HCT116 (cell line): Measurements from ENCODE around the gene TTLL11. TPM values are rescaled to one million over a fixed set of nuclear protein-coding genes. Genes with fewer than 3 reads are reported as not detected.
A peak's percentile ranks its signal among the peaks of the same experiment; 100 is the strongest.

Source experiments
- ATAC-seq: fragments of 200-7000 bp; cut with Tn5 transposase; 2 replicates; pipeline ENCODE4 v1.9.1; 2020; ENCODE audit warnings: mild to moderate bottlenecking, moderate library complexity
- BruUV-seq: library from RNA; stranded (reverse); fragments of 400-500 nt; replicated peaks from 2 replicates; lab custom pipeline; 2021; lab: Mats Ljungman, UMichigan
- CTCF ChIA-PET: fragments of 300-600 bp; sonication (Branson Sonifier 250); formaldehyde crosslinking; loops from one replicate; lab custom pipeline; 2021; ENCODE audit warnings: antibody characterized with exemption; lab: Charles Lee
- POLR2A ChIA-PET: fragments of 300-600, 350-600 bp; sonication (Branson Sonifier 250); formaldehyde crosslinking; loops from one replicate; lab custom pipeline; 2021; ENCODE audit warnings: antibody characterized with exemption; lab: Charles Lee
- RAD21 ChIA-PET, 2 experiments: fragments of 300-600 bp; sonication (Branson Sonifier 250); formaldehyde crosslinking; loops; one replicate each; lab custom pipeline; 2023; ENCODE audit warnings: low total read pairs in 2 of 2; ENCODE audit not compliant: uncharacterized antibody in 2 of 2, unreplicated experiment in 2 of 2, low non-redundant PET in 1 of 2; lab: Charles Lee
- DNase-seq: peaks from one replicate; pipeline ENCODE4 v3.0.0-alpha.2; 2010; ENCODE audit warnings: low read depth, low spot score
- H2AFZ ChIP-seq: fragments of 200-600 bp; shearing (Covaris generic), sonication (generic); 2 replicates; pipeline ENCODE4 v1.6.1; 2017; ENCODE audit warnings: low read depth, mixed run types, mixed read lengths, antibody characterized with exemption, low read length; ENCODE audit not compliant: poor library complexity, severe bottlenecking
- H3K27ac ChIP-seq: 2 replicates; pipeline ENCODE4 v1.5.1; 2012; ENCODE audit warnings: low read depth, low read length
- H3K27me3 ChIP-seq: fragments of 200-600 bp; sonication (generic); 2 replicates; pipeline ENCODE4 v1.6.1; 2016; ENCODE audit warnings: mixed run types, low read length, mixed read lengths; ENCODE audit not compliant: insufficient read depth
- H3K36me3 ChIP-seq, 2 experiments: fragments of 200-500 bp in 1 of 2; fragments of 200-600 bp in 1 of 2; sonication (Bioruptor generic) in 1 of 2; sonication (generic) in 1 of 2; 2 replicates each; pipeline versions ENCODE4 v1.5.1 to v1.6.1; 2014 to 2016; ENCODE audit warnings: low read length in 2 of 2, inconsistent platforms in 1 of 2, mixed read lengths in 1 of 2, mixed run types in 1 of 2; ENCODE audit not compliant: insufficient read depth in 2 of 2, control insufficient read depth in 1 of 2
- H3K4me1 ChIP-seq, 2 experiments: fragments of 200-600 bp in 1 of 2; sonication (generic) in 1 of 2; 2 replicates each; pipeline versions ENCODE4 v1.5.1 to v1.6.1; 2012 to 2017; ENCODE audit warnings: low read length in 2 of 2, inconsistent platforms in 1 of 2, mild to moderate bottlenecking in 1 of 2, mixed read lengths in 1 of 2, mixed run types in 1 of 2, moderate library complexity in 1 of 2; ENCODE audit not compliant: insufficient read depth in 2 of 2, control insufficient read depth in 1 of 2
- H3K4me2 ChIP-seq: fragments of 200-600 bp; sonication (generic); 2 replicates; pipeline ENCODE4 v1.6.1; 2017; ENCODE audit warnings: mixed run types, low read length, mixed read lengths
- H3K4me3 ChIP-seq, 2 experiments: fragments of 200-600 bp in 1 of 2; sonication (generic) in 1 of 2; replicated peaks in 1 of 2; 2 replicates each; pipeline ENCODE4 v1.5.1; 2011 to 2016; ENCODE audit warnings: low read length in 2 of 2, control low read depth in 1 of 2, low read depth in 1 of 2, mild to moderate bottlenecking in 1 of 2, mixed read lengths in 1 of 2, mixed run types in 1 of 2
- H3K79me2 ChIP-seq: fragments of 200-600 bp; sonication (generic); 2 replicates; pipeline ENCODE4 v1.6.1; 2017; ENCODE audit warnings: mild to moderate bottlenecking, mixed run types, low read length, moderate library complexity, mixed read lengths; ENCODE audit not compliant: insufficient read depth
- H3K9ac ChIP-seq: fragments of 200-600 bp; sonication (generic); 2 replicates; pipeline ENCODE4 v1.6.1; 2016; ENCODE audit warnings: low read length, mixed read lengths
- H3K9me2 ChIP-seq: fragments of 200-600 bp; sonication (generic), shearing (Covaris generic); 2 replicates; pipeline ENCODE4 v1.6.1; 2017; ENCODE audit warnings: mixed run types, mild to moderate bottlenecking, moderate library complexity; ENCODE audit not compliant: insufficient read depth
- H3K9me3 ChIP-seq, 2 experiments: fragments of 200-500 bp in 1 of 2; fragments of 200-600 bp in 1 of 2; sonication (Bioruptor generic) in 1 of 2; sonication (generic) in 1 of 2; 2 replicates each; pipeline ENCODE4 v1.6.1; 2014 to 2017; ENCODE audit warnings: low read length in 2 of 2, mixed read lengths in 2 of 2, inconsistent platforms in 1 of 2, low read depth in 1 of 2, mild to moderate bottlenecking in 1 of 2, mixed run types in 1 of 2, moderate library complexity in 1 of 2; ENCODE audit not compliant: control insufficient read depth in 1 of 2, insufficient read depth in 1 of 2
- H4K20me1 ChIP-seq: fragments of 200-600 bp; sonication (generic), shearing (Covaris generic); 2 replicates; pipeline ENCODE4 v1.6.1; 2017; ENCODE audit warnings: mixed run types, mild to moderate bottlenecking, moderate library complexity; ENCODE audit not compliant: insufficient read depth
- EZH2phosphoT487 ChIP-seq: fragments of 200-600 bp; IDR thresholded peaks from 2 replicates; pipeline ENCODE4 v1.6.1; 2018; ENCODE audit warnings: antibody characterized with exemption, borderline replicate concordance
- RAD21 ChIP-seq: IDR thresholded peaks from 2 replicates; pipeline ENCODE4 v1.6.1; 2012; ENCODE audit warnings: low read depth, mild to moderate bottlenecking
- intact Hi-C: fragments of 100-400 bp; cut with micrococcal nuclease; formaldehyde crosslinking; loops from 2 replicates; pipeline ENCODE4 v1.10.0; 2022
- total RNA-seq: library from RNA; stranded (reverse); gene quantifications from one replicate; pipeline ENCODE4 v1.2.1, GENCODE V29; 2021; ENCODE audit not compliant: unreplicated experiment
- TF ChIP-seq, protein P1 (sequence below), 3 experiments: fragments of 200-600 bp in 1 of 3; sonication (generic) in 1 of 3; IDR thresholded peaks in 2 of 3; conservative IDR thresholded peaks in 1 of 3; 2 replicates each; pipeline ENCODE4 v1.5.1; 2012 to 2017; ENCODE audit warnings: low read depth in 2 of 3, low read length in 2 of 3, antibody characterized with exemption in 1 of 3, borderline replicate concordance in 1 of 3, control low read depth in 1 of 3, mild to moderate bottlenecking in 1 of 3, mixed read lengths in 1 of 3, mixed run types in 1 of 3, moderate library complexity in 1 of 3; ENCODE audit not compliant: insufficient read depth in 1 of 3

The TTLL11 gene
- total RNA-seq, 1 experiment from 2014 or later = 2.2 TPM

DNA sequence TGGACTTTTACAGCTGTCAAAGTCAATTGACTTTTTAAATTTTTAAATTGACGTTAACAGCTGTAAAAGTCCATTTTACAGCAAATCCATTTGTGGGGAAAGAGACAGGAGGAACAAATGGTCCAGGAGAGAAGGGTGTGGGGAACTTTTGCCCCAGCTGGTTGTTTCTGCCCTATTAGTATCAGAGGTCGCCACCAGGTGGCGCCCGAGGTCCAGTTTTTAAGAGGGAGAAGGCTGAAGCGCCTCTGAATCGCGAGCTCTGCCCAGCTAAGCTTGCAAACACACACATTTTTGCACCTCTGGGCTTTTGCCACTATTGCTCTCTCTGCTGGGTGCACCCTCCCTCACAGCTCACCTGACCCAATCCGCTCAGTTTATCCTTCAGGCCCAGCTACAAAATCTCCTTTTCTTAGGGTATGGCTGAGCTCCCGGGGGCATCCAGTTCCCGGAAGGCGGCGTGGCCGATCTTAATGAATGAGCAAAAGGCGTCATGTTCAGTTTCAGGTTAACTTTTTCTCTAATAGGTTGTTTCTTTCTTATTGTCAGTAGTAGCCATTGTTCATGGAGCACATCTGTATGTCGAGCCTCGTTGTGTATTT is 6.3 kb upstream of the TTLL11 start:
- intact Hi-C loops = loop anchor here (1.0 to 10.0 kb wide), 6 partner anchors 24 to 1255 kb away; partner anchors contain the start of gene CRB2

More for the DNA sequence above, 6.3 kb upstream of the TTLL11 start:
- BruUV-seq = no TSS peak
- peaks cover 0 to 3% of the 10 kb centered on the region in 2 experiments; a peak in 1 of 4 replicates for H3K9me3 ChIP-seq
- H2AFZ ChIP-seq = peak overlapping the region; percentile 91
- POLR2A ChIA-PET = interaction anchor here (0.8 to 1.1 kb wide), 3 partner anchors 24 to 251 kb away, joined by 3 to 4 read pairs (median 3); partner anchors contain the start of genes MRRF and RBM18
- no peaks in the 10 kb centered on the region for H3K79me2 ChIP-seq
- no peak overlapping the region for H3K9ac ChIP-seq
- H3K4me2 ChIP-seq = peak overlapping the region; percentile 47; the same call in 1 of the 2 replicates
- no peaks in the 10 kb centered on the region for H4K20me1 ChIP-seq
- H3K27ac ChIP-seq = no peak overlapping the region
- no peaks in the 10 kb centered on the region for H3K9me2 ChIP-seq
- H3K27me3 ChIP-seq = no peaks in the 10 kb centered on the region
- peak; percentile 88 for ATAC-seq
- no peaks in the 10 kb centered on the region for H3K36me3 ChIP-seq
- CTCF ChIA-PET = interaction anchor here (0.6 to 6.4 kb wide), 30 partner anchors 8 to 712 kb away, joined by 3 to 169 read pairs (median 5); partner anchors contain the start of genes MRRF and RBM18
- no peaks in the 10 kb centered on the region; a peak in 1 of 4 replicates for H3K4me1 ChIP-seq
- TF ChIP-seq RAD21 = peak; percentile 86
- TF ChIP-seq, protein P1, sequence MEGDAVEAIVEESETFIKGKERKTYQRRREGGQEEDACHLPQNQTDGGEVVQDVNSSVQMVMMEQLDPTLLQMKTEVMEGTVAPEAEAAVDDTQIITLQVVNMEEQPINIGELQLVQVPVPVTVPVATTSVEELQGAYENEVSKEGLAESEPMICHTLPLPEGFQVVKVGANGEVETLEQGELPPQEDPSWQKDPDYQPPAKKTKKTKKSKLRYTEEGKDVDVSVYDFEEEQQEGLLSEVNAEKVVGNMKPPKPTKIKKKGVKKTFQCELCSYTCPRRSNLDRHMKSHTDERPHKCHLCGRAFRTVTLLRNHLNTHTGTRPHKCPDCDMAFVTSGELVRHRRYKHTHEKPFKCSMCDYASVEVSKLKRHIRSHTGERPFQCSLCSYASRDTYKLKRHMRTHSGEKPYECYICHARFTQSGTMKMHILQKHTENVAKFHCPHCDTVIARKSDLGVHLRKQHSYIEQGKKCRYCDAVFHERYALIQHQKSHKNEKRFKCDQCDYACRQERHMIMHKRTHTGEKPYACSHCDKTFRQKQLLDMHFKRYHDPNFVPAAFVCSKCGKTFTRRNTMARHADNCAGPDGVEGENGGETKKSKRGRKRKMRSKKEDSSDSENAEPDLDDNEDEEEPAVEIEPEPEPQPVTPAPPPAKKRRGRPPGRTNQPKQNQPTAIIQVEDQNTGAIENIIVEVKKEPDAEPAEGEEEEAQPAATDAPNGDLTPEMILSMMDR (IDR thresholded peaks at IDR 0.05 in 2 of 3, conservative IDR thresholded peaks at IDR 0.05 in 1 of 3; ENCODE audit: borderline replicate concordance in 1 of 3, insufficient read depth in 1 of 3, low read depth in 2 of 3, low read length in 2 of 3) = peak; percentile 78 to 97 (median 80)
- TF ChIP-seq EZH2phosphoT487 = no peak
- TF ChIP-seq, all 23 proteins: peak for 2
- H3K4me3 ChIP-seq = no peak overlapping the region
- peak; percentile 53 for DNase-seq
- RAD21 ChIA-PET = interaction anchor here (0.6 to 2.2 kb wide), 14 partner anchors 10 to 553 kb away, joined by 3 to 19 read pairs (median 5); no protein-coding TSS in a partner anchor
